IPS-15b (cell line): Measurements from ENCODE around the gene LRRC47.

Experiments used
- H3K27me3 ChIP-seq: one replicate; pipeline ENCODE4 v1.6.1; 2013; ENCODE audit warnings: low read length; ENCODE audit not compliant: control insufficient read depth, insufficient read depth
- H3K36me3 ChIP-seq: one replicate; pipeline ENCODE4 v1.6.1; 2013; ENCODE audit warnings: low read length; ENCODE audit not compliant: control insufficient read depth, insufficient read depth
- H3K4me1 ChIP-seq: one replicate; pipeline ENCODE4 v1.6.1; 2013; ENCODE audit warnings: mild to moderate bottlenecking, low read length; ENCODE audit not compliant: control insufficient read depth, insufficient read depth
- H3K4me3 ChIP-seq: one replicate; pipeline ENCODE4 v1.5.1; 2013; ENCODE audit warnings: low read depth, low read length
- H3K9ac ChIP-seq: one replicate; pipeline ENCODE4 v1.6.1; 2013; ENCODE audit warnings: low read depth, mild to moderate bottlenecking, low read length
- H3K9me3 ChIP-seq: one replicate; pipeline ENCODE4 v1.6.1; 2013; ENCODE audit warnings: mild to moderate bottlenecking, low read length; ENCODE audit not compliant: control insufficient read depth, insufficient read depth

LRRC47 gene

DNA sequence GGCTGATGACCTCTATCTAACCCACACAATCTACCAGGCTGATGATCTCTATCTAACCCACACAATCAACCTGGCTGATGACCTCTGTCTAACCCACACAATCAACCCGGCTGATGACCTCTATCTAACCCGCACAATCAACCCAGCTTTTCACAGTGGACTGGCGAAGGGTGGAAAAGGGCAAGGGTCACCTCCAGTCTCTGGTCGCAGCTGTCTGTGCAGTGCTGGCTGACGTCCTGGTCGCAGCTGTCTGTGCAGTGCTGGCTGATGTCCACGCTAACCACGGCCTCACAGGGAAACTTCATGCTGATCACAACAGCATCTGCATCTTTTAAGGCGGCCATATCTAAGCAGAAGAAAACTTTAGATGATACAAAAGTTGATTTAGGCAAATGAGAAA lies 56.3 kb downstream of the LRRC47 start:
- Histone ChIP-seq H3K36me3 (peaks cover 53% of the 10 kb centered on the region), H3K4me1 (peaks cover 1% of the 10 kb centered on the region), H3K9me3 (no peaks in the 10 kb centered on the region), H3K9ac (no peak overlapping the region), H3K27me3 (no peaks in the 10 kb centered on the region), H3K4me3 (no peak overlapping the region)

DNA sequence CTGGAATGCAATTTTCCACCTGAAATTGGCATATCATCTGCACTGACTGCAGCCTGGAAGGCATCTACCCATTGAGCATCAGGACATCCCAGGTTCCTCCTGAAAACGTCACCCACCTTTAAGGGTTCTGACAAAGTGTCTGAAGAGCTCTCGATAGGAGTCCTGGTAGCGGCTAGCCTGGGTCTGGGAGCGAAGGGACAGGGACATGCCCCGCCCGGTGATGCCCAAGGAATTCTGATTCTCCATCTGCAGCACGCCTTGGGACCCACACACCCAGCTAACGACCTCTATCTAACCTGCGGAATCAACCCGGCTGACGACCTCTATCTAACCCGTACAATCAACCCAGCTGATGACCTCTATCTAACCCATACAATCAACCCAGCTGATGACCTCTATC lies 57.4 kb downstream of the LRRC47 start:
- no peaks in the 10 kb centered on the region for H3K27me3 ChIP-seq
- H3K9ac ChIP-seq = no peak overlapping the region
- H3K4me1 ChIP-seq = no peaks in the 10 kb centered on the region
- H3K9me3 ChIP-seq = no peaks in the 10 kb centered on the region
- peaks cover 58% of the 10 kb centered on the region for H3K36me3 ChIP-seq
- H3K4me3 ChIP-seq = no peak overlapping the region

DNA sequence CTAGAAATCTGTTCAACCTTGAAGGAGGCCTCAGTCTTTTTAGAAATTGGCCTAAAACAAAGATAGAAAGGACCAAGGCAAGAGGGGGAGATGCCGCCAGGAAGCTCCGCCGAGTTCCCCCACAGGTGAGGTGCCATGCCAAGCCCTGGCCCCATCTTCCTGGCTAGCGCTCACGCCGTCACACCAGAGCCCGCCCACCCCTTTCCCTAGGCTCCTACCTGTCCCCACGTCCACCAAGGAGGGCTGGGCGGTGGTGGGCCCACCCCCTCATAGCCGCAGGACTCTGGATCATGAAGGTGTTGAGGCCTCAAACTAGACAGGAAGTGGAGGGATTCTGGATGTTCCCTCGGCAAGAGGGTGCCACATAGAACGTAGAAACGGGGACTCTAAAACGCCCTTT lies 59.6 kb downstream of the LRRC47 start:
- peaks cover 43% of the 10 kb centered on the region for H3K36me3 ChIP-seq
- no peak overlapping the region for H3K4me3 ChIP-seq

DNA sequence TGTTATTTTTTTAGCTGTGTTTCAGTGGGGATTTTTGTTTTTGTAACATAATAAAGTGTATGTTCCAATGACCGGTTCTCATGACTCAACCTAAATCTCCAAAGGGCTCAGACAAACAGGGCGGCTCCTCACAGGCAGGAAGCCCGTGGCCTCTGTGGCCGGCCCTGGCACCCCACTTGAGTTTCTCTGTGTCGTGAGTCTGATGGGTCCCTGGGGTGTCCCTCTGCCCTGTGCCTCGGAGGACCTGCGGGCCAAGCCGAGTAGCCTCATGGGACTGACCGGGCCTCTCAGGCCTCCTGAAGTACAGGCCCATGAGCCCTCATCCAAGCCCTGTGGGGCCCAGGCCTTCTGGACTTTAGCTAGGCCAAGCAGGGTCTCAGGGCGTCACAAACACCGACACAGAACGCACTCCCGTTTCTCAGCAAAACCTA lies 60.2 kb downstream of the LRRC47 start:
- no peaks in the 10 kb centered on the region for H3K9me3 ChIP-seq
- H3K4me1 ChIP-seq = no peaks in the 10 kb centered on the region
- H3K4me3 ChIP-seq = no peak overlapping the region
- no peaks in the 10 kb centered on the region for H3K27me3 ChIP-seq
- no peak overlapping the region for H3K9ac ChIP-seq
- peaks cover 37% of the 10 kb centered on the region for H3K36me3 ChIP-seq

More for the DNA sequence above, 59.6 kb downstream of the LRRC47 start:
- no peaks in the 10 kb centered on the region for H3K27me3 ChIP-seq
- no peaks in the 10 kb centered on the region for H3K4me1 ChIP-seq
- no peaks in the 10 kb centered on the region for H3K9me3 ChIP-seq
- H3K9ac ChIP-seq = no peak overlapping the region

GRCh38 chr1:3735688-3736087 lies 60.6 kb downstream of the LRRC47 start:
- Histone ChIP-seq H3K9ac (no peak overlapping the region), H3K9me3 (no peaks in the 10 kb centered on the region), H3K36me3 (peaks cover 35% of the 10 kb centered on the region), H3K4me3 (no peak overlapping the region), H3K27me3 (no peaks in the 10 kb centered on the region), H3K4me1 (no peaks in the 10 kb centered on the region)

DNA sequence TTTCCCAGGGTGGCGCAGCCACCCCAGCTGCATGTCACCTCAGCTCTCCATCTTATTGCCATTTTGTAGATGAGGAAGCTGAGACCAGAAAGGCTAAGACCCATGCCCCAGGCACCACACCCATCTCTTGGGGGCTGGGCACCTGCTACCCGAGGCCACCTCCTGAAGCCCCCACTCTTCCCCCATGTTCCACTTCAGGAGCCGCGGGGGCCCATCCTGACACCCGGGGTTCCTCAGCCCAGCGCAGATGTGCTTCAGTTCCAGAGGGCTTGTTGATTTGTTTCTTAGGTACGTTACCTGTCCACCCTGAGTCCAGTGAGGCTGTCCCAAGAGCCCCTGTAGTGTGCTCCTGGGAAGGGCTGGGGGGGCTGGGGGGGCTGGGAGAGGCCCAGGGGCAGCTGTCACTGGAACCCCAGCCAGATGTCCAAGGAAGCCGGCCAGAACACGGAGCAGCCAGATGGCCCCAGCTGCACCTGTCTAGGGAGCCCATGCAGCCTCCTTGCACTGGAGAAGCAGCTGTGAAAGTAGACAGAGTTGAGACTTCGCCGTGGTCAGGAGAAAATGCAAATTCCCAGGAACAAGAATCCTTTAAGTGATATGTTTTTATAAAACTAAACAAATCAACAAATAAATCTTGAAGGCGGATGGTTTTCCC lies 61.1 kb downstream of the LRRC47 start:
- H3K9ac ChIP-seq = no peak overlapping the region
- H3K36me3 ChIP-seq = peaks cover 32% of the 10 kb centered on the region
- no peaks in the 10 kb centered on the region for H3K27me3 ChIP-seq
- no peaks in the 10 kb centered on the region for H3K9me3 ChIP-seq
- H3K4me1 ChIP-seq = no peaks in the 10 kb centered on the region
- H3K4me3 ChIP-seq = no peak overlapping the region

GRCh38 chr1:3734602-3735001 lies 61.7 kb downstream of the LRRC47 start:
- no peak overlapping the region for H3K9ac ChIP-seq
- H3K9me3 ChIP-seq = no peaks in the 10 kb centered on the region
- H3K4me3 ChIP-seq = no peak overlapping the region
- no peaks in the 10 kb centered on the region for H3K4me1 ChIP-seq
- peaks cover 27% of the 10 kb centered on the region for H3K36me3 ChIP-seq
- no peaks in the 10 kb centered on the region for H3K27me3 ChIP-seq

DNA sequence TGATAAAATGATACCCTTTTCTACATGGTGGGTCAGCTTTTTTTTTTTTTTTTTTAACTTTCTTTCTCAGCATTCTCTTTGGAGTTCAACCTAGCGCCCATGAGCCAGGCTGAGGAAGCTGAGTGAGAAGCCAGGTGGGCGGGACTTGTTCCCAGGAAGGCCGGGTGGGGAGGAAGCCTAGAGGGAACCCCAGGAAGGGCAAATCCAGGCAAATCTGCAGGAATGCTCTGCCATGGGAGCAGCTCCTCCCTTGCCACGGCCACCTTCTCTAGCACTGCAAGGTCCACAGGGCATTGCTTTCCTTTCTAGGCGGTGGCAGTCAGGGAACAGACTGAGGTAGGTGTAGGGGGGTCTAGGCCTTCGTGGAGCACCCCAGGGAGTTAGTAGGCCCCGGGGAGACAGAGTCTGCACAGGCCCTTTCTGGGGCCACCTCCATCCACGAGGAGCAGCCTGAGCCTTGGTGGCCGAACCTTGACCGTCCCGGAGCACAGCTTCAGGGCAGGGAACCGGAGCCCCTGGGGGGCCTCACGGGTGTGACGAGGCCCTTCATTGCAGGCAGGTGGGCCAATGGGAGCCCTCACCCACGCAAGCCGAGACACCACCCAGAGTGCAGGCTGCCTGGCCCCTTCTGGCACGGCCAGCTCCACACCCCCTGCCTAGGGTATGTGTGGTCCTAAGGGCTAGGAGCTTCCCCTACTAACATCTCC lies 62.3 kb downstream of the LRRC47 start:
- H3K36me3 ChIP-seq = peaks cover 27% of the 10 kb centered on the region
- no peak overlapping the region for H3K9ac ChIP-seq
- H3K9me3 ChIP-seq = no peaks in the 10 kb centered on the region
- H3K27me3 ChIP-seq = no peaks in the 10 kb centered on the region
- H3K4me3 ChIP-seq = no peak overlapping the region
- no peaks in the 10 kb centered on the region for H3K4me1 ChIP-seq

DNA sequence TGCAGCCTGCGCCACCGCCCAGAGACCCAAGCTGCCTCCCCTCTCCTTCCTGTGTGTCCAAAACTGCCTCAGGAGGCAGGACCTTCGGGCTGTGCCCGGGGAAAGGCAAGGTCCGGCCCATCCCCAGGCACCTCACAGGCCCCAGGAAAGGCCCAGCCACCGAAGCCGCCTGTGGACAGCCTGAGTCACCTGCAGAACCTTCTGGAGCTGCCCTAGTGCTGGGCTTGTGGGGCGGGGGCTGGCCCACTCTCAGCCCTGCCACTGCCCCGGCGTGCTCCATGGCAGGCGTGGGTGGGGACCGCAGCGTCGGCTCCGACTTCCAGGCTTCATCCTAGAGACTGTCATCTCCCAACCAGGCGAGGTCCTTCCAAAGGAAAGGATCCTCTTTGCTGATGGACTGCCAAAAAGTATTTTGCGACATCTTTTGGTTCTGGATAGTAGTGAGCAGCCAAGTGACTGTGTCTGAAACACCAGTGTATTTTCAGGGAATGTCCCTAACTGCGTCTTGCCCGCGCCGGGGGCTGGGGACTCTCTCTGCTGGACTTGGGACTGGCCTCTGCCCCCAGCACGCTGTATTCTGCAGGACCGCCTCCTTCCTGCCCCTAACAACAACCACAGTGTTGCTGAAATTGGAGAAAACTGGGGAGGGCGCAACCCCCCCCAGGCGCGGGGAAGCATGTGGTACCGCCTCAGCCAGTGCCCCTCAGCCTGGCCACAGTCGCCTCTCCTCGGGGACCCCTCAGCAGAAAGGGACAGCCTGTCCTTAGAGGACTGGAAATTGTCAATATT lies 63.0 kb downstream of the LRRC47 start:
- H3K36me3 ChIP-seq = peaks cover 23% of the 10 kb centered on the region
- H3K4me3 ChIP-seq = no peak overlapping the region
- H3K27me3 ChIP-seq = no peaks in the 10 kb centered on the region
- peak overlapping the region; percentile 54 for H3K9ac ChIP-seq
- no peaks in the 10 kb centered on the region for H3K9me3 ChIP-seq
- H3K4me1 ChIP-seq = no peaks in the 10 kb centered on the region

DNA sequence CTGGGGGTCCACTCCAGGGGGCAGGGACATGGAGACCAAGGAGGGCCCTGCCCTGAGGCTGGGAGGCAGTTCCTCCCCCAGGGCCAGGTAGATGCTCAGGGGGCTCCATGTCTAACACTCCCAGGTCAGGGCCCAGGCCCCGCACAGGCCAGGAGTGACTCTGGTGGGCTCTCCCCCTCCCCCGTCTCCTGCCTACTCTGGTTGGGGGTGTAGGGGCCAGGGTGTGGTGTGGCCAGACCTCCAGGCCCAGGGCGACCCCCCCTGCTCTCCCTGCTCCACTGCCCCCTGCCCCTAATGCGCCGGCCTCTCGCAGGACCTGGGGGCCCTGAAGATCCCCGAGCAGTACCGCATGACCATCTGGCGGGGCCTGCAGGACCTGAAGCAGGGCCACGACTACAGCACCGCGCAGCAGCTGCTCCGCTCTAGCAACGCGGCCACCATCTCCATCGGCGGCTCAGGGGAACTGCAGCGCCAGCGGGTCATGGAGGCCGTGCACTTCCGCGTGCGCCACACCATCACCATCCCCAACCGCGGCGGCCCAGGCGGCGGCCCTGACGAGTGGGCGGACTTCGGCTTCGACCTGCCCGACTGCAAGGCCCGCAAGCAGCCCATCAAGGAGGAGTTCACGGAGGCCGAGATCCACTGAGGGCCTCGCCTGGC lies 63.7 kb downstream of the LRRC47 start:
- H3K9ac ChIP-seq = peak overlapping the region; percentile 54
- no peaks in the 10 kb centered on the region for H3K27me3 ChIP-seq
- H3K36me3 ChIP-seq = peaks cover 16% of the 10 kb centered on the region
- no peak overlapping the region for H3K4me3 ChIP-seq
- no peaks in the 10 kb centered on the region for H3K4me1 ChIP-seq
- H3K9me3 ChIP-seq = no peaks in the 10 kb centered on the region

DNA sequence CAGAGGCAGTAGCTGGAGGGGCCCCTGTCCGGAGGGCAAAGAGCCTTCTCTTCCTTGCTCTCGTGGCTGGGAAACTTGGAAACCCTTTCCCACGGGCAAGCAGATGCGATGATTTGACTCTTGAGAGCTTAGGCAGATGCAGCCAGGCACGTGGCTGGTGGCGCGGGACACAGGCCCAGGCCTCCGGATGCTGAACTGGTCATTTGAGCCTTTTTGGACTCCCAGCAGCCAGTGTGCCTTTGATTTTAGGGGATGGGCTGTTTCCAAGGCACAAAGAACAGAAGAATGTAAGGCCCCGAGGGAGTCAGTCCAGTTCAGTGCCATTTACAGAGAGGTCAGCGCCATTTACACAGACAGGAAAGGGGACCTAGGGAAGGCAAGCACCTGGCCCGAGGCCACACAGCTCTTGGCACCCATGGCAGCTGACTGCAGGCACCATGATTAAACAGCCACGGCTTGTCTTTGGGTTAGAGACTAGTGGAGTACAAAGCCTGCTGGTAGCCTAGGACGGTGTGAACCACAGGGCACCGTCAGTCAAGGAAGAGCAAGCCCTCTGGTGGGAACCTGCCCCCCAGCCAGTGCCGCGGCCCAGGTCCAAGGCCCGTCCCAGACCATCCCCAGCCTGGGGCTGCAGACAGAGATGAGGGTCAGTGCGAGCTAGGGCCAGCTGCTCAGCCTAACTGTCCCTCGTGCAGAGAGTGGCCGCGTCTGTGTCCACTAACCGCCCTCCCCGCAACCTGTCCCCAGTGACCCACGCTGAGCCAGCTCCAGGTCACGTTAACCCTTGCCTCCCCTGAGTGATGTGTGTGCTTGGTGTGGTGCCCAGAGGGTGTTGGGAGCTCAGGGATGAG lies 64.5 kb downstream of the LRRC47 start:
- Histone ChIP-seq H3K27me3 (no peaks in the 10 kb centered on the region), H3K4me1 (no peaks in the 10 kb centered on the region), H3K9ac (no peak overlapping the region), H3K9me3 (no peaks in the 10 kb centered on the region), H3K4me3 (no peak overlapping the region), H3K36me3 (peaks cover 11% of the 10 kb centered on the region)
